ENCODE measurements around the gene SAFB. TPM values are rescaled to one million over a fixed set of nuclear protein-coding genes. Genes with fewer than 3 reads are reported as not detected.

Gene SAFB
- polyA plus RNA-seq, 3 donors, result 12.2 to 76.6 (median 23.1) TPM

GRCh38 chr19:5691822-5692722, 69.2 kb downstream of the SAFB start:
- peak overlapping the region in 5 of 7 donors; percentile 23 to 81 (median 54) for H3K27ac Mint-ChIP-seq
- H3K9me3 ChIP-seq (replicated peaks in 1 of 2; ENCODE audit: control insufficient read depth in 1 of 2, insufficient read depth in 1 of 2, low read length in 2 of 2), result no peaks in the 10 kb centered on the region
- peaks cover 31 to 48% of the 10 kb centered on the region in 2 donors for H3K36me3 Mint-ChIP-seq
- peaks cover 0 to 8% (median 0%) of the 10 kb centered on the region in 7 donors for H3K9me3 Mint-ChIP-seq
- no peaks in the 10 kb centered on the region for H3K27me3 ChIP-seq (ENCODE audit: control insufficient read depth in 2 of 2, insufficient read depth in 2 of 2, low read length in 2 of 2)
- H3K4me1 Mint-ChIP-seq, result peaks cover 23% of the 10 kb centered on the region
- H2AFZ ChIP-seq (ENCODE audit: insufficient read depth, low read depth, low read length, poor library complexity, severe bottlenecking), result no peak overlapping the region
- peaks cover 69% of the 10 kb centered on the region for H4K20me1 ChIP-seq (ENCODE audit: insufficient read depth, low read length)
- H3K36me3 ChIP-seq (replicated peaks in 1 of 2; ENCODE audit: control insufficient read depth in 1 of 2, insufficient read depth in 2 of 2, low read length in 2 of 2), result peaks cover 52 to 54% of the 10 kb centered on the region in 2 donors
- H3K79me2 ChIP-seq (ENCODE audit: insufficient read depth, low read length), result peaks cover 55% of the 10 kb centered on the region
- H3K9ac ChIP-seq (ENCODE audit: insufficient read depth, low read length, poor library complexity, severe bottlenecking), result peak overlapping the region; percentile 92
- H3K4me3 ChIP-seq (replicated peaks in 1 of 3; ENCODE audit: low read depth in 2 of 3, low read length in 3 of 3), result no peak overlapping the region
- H3K27ac ChIP-seq (ENCODE audit: low read depth in 1 of 2, low read length in 2 of 2), result peak overlapping the region in 1 of 2 donors; percentile 26
- H3K27me3 Mint-ChIP-seq (ENCODE audit: low read depth in 3 of 3), result peaks cover 0 to 4% (median 0%) of the 10 kb centered on the region in 3 donors
- no peak for TF ChIP-seq CTCF (IDR thresholded peaks at IDR 0.05)
- 86% methylated on average over 38 of the region's 42 CpGs for WGBS (ENCODE audit: insufficient coverage)
- intact Hi-C loops (cut with micrococcal nuclease), result loop anchor here (2.0 kb wide), 3 partner anchors 27 to 99 kb away; partner anchors contain the start of genes CATSPERD (in 1 of the 2), DUS3L (in 1 of the 2) and LONP1 (in 1 of the 2)
- peak overlapping the region; percentile 71 for H3K4me2 ChIP-seq (replicated peaks; ENCODE audit: extremely low read depth, low read length, poor library complexity, severe bottlenecking)
- no peak for DNase-seq
- H3K4me3 Mint-ChIP-seq, result peak overlapping the region in 1 of 2 donors; percentile 93
- peaks cover 20 to 28% of the 10 kb centered on the region in 2 donors for H3K4me1 ChIP-seq (ENCODE audit: control insufficient read depth in 1 of 2, insufficient read depth in 2 of 2, low read length in 2 of 2)

- Histone ChIP-seq H3K27ac (ENCODE audit: low read depth in 1 of 2, low read length in 2 of 2) (peak overlapping the region in 1 of 2 donors; percentile 26), H4K20me1 (ENCODE audit: insufficient read depth, low read length) (peaks cover 71% of the 10 kb centered on the region), H3K36me3 (replicated peaks in 1 of 2; ENCODE audit: control insufficient read depth in 1 of 2, insufficient read depth in 2 of 2, low read length in 2 of 2) (peaks cover 54 to 57% of the 10 kb centered on the region in 2 donors), H2AFZ (ENCODE audit: insufficient read depth, low read depth, low read length, poor library complexity, severe bottlenecking) (no peak overlapping the region), H3K79me2 (ENCODE audit: insufficient read depth, low read length) (peaks cover 55% of the 10 kb centered on the region), H3K27me3 (ENCODE audit: control insufficient read depth in 2 of 2, insufficient read depth in 2 of 2, low read length in 2 of 2) (no peaks in the 10 kb centered on the region), H3K9me3 (replicated peaks in 1 of 2; ENCODE audit: control insufficient read depth in 1 of 2, insufficient read depth in 1 of 2, low read length in 2 of 2) (no peaks in the 10 kb centered on the region), H3K9ac (ENCODE audit: insufficient read depth, low read length, poor library complexity, severe bottlenecking) (peak overlapping the region; percentile 4), H3K4me1 (ENCODE audit: control insufficient read depth in 1 of 2, insufficient read depth in 2 of 2, low read length in 2 of 2) (peaks cover 16 to 21% of the 10 kb centered on the region in 2 donors), H3K4me3 (replicated peaks in 1 of 3; ENCODE audit: low read depth in 2 of 3, low read length in 3 of 3) (no peak overlapping the region), H3K4me2 (replicated peaks; ENCODE audit: extremely low read depth, low read length, poor library complexity, severe bottlenecking) (no peak overlapping the region)
- 100% methylated on average over 1 of the region's 7 CpGs for WGBS (ENCODE audit: insufficient coverage)
- Mint-ChIP-seq H3K27ac (peak overlapping the region in 2 of 7 donors; percentile 16 to 56), H3K4me3 (no peak overlapping the region), H3K36me3 (peaks cover 31 to 50% of the 10 kb centered on the region in 2 donors), H3K4me1 (peaks cover 23% of the 10 kb centered on the region), H3K27me3 (ENCODE audit: low read depth in 3 of 3) (peaks cover 0 to 4% (median 0%) of the 10 kb centered on the region in 3 donors), H3K9me3 (peaks cover 0 to 7% (median 0%) of the 10 kb centered on the region in 7 donors)
- DNase-seq, result no peak
- intact Hi-C loops (cut with micrococcal nuclease), result no loop called here
- TF ChIP-seq CTCF (IDR thresholded peaks at IDR 0.05), result no peak
These were observed 69.9 kb downstream of the SAFB start for GRCh38 chr19:5692723-5693194.

Measured in CD14-positive monocyte (primary cell).